DMS 273 treated with DMSO at 0.1 percent for 48 hours (cell line): ENCODE results near the gene PI4KA.
"Not testable (repeated sequence)": the region's sequence is repeated elsewhere in the genome, so short reads cannot be mapped to it uniquely, and the experiment has no call there.

Experiments
- DNase-seq: peaks from one replicate; lab custom pipeline; 2025; lab: John Stamatoyannopoulos, UW

Gene PI4KA

DNA sequence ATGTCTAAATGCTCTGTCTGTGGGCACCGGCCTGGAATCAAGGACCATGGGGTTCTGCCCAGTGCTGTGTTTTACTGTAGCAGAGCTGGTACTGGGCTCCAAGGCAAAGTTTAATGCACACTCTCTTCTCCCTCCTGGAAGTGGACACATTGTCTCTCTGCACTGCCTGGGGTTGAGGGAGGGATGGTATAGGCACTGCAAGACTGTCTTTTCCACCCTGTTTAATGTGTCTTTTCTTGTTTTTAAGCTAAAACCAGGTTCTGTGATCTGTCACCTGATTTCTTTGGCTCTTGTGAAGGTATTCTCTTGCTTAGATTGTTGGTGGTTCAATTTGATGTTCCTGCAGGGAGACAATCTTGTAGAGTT lies 194.0 kb downstream of the PI4KA start:
- no peak for DNase-seq

DNA sequence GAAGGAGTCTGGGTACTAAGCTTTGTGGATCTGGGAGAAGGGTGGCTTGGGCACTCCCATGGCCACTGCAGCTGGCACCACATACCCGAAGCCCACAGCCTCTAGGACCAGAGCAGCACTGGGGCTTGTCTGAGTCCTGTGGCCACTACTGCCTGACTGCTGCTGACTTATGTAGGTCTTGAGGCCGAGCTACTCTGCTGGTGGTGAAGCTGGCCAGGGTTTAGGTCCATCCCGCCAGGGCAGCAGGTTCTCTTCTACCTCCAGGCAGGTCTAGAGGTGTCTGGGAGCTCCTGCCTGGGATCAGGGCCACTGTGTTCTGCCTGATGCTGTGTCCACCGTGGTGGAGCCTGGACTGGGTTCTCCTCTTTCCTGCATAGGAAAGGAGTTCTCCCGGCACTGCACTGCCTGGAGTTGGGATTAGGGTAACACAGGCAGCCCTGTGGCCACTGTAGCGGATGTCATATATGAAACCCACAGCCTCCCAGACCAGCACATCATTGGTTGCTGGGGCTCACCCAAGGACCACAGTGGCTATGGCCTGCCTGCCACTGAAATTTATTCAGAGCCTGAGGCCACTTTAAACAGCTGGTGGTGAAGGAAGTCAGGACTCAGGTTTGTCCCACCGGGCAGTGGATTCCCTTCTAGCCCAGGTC lies 194.5 kb downstream of the PI4KA start:
- DNase-seq, result no peak

DNA sequence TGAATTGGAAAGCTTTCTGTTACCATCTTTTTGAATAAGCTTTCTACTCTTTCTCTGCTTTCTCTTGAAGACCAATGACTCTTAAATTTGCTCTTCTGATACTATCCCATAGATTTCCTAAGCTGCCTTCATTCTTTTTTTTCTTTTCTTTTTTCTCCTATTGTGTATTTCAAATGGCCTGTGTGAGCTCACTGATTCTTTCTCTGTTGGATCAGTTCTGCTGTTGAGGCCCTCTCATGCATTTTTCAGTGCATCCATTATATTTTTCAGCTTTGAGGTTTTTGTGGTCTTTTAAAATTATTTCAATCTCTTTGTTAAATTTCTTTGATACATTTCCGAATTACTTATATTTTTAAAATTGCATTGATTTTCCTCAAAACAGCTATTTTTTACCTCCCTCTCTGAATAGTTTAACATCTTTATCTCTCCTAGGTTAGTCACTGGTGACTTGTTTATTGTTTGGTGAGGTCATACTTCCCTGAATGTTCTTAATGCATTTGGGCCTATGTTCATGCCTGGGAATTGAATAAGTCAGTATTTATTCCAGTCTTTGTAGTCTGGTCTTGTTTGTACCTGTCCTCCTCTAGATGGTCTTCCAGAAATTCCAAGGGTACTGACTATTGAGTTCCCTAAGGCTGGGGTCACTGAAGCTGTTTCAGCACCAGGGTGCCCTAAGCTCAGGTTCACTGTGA lies 195.3 kb downstream of the PI4KA start:
- no peak for DNase-seq

DNA sequence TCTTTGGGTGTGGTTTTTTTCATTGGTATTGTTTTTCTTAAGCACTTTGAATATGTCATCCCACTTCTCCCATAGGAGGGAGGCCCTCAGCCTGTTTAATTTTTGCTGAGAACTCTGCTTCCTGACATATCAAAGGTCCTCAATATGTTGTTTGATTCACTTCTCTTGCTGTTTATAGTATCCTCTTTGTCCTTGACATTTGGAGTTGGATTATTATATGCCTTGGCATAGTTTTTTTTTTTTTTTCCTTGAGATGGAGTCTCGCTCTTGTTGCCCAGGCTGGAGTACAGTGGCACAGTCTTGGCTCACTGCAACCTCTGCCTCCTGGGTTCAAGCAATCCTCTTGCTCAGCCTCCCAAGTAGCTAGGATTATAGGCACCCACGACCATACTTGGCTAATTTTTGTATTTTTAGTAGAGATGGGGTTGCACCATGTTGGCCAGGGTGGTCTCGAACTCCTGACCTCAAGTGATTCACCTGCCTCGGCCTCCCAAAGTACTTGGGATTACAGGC lies 196.0 kb downstream of the PI4KA start:
- not testable (repeated sequence) for DNase-seq

DNA sequence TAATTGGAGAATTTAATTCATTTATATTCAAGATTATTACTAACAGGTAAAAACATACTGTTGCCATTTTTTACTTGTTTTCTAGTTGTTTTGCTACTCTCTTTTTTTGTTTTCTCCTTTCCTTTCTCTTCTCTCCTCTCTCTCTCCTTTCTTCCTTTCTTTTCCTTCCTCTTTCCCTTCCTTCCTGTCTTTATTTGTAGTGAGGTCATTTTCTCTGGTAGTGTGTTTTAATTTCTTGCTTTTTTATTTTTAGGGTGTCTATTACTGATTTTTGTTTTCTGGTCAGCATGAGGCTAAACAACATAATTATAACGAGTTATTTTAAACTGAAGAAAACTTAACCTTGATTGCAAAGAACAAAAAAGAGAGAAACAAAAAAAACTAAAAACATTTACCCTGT lies 197.1 kb downstream of the PI4KA start:
- no peak for DNase-seq

DNA sequence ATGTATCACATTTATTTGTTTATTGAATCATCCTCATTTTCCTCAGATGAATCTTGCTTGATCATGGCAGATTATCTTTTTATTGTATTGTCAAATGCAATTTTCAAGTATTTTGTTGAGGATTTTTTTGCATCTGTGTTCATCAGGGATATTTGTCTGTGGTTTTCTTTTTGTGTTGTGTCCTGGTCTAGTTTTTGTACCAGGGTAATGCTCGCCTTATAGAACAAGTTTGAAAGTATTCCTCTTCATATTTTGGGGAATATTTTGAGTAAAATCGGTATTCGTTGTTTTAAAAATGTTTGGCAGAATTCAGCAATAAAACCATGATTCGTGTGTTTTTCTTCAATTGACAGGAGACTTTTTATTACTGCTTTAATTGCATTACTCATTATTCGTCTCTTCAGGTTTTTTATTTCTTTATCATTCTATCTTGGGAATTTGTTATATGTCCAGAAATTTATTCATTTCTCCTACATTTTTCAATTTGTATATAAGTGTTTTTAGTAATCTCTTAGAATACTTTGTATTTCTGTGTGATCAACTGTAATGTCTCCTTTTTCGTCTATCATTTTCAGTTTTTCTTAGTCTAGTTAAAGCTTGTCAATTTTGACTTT lies 198.1 kb downstream of the PI4KA start:
- no peak for DNase-seq

DNA sequence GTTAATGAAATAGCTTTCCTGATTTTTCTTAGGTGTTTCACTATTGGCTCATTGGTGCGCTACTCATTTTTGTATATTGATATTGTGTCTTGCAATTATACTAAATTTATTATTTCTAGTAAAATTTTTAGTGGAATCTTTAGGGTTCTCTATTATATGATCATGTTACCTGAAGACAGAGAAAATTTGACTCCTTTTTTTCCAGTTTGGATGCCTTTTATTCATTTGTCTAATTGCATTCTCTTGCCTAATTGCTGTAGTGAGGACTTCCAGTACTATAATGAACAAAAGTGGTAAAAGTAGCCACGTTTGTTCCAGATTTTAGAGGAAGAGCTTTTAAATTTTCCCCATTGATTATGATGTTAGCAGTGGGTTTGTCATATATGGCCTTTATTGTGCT lies 198.7 kb downstream of the PI4KA start:
- no peak for DNase-seq

DNA sequence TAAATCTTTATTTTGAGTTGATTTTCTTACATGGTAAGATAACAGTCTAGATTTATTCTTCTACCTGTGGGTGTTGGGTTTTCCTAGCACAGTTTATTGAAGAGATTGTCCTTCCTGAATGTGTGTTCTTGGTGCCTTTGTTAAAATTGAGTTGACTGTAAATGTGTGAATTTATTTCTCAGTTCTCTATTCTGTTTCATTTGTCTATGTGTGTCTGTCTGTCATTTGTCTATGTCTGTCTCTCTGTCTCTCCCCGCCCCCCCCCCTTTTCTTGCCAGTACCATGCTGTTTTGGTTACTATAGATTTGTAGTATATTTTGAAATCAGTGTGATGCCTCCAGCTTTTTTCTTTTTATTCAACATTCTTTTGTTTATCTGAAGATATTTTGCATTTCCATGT lies 199.4 kb downstream of the PI4KA start:
- no peak for DNase-seq

DNA sequence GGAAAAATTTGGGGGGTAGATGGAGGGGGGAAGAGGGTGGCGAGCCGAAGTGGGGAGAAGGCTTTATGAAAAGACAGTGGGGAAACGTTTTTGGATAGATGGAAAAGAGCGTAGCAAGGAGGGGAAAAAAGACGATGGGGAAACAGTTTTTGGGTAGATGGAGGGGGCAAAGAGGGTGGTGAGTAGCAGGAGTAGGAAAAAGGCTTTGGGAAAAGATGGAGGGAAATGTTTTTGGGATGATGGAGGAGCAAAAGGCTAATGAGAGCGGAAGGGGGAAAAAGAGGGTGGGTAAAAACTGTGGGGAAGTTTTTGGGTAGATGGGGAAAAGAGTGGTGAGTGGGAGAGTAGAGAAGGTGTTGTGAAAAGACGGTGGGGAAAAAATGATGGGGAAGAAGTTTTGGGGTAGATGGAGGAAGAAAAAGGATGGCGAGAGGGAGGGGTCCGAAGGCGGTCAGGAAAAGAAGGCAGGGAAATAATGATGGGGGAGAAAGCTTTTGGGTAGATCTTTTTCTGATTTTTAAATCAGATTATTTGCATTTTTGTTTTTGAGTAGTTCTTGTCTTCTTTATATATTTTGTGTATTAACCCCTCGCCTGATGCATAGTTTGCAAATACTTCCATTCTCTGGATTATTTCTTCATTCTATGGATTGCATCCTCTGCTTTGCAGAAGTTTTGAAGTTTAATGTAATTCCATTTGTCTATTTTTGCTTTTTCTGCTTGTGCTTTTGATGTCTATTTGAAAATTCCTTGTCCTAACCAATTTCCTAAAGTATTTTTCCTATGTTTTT lies 200.0 kb downstream of the PI4KA start:
- DNase-seq, result no peak

DNA sequence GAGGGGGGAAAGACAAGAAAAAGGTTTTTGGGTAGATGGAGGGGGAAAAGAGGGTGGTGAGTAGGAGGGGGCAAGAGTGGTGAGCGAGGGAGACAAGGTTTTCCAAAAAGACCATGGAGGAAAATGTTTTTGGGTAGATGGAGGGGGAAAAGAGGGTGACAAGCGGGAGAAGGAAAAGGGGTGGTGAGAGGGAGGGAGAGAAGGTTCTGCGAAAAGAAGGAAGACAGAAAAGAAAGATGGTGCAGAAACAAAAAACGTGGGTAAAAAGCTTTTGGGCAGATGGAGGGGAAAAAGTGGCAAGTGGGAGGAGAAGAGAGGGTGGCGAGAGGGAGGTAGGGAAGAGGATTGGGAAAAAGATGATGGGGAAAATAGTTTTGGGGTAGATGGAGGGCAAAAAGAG lies 200.6 kb downstream of the PI4KA start:
- no peak for DNase-seq
